Progenitor cell of endocrine pancreas (in vitro differentiated cells): ENCODE data around the gene BATF. TPM values are rescaled to one million over a fixed set of nuclear protein-coding genes. Genes with fewer than 3 reads are reported as not detected.

Source experiments
- DNase-seq: peaks from one replicate; pipeline ENCODE4 v3.0.0; 2021; ENCODE audit warnings: low spot score; ENCODE audit not compliant: unreplicated experiment
- H3K27ac Mint-ChIP-seq: 2 replicates; pipeline ENCODE4 v1.8.0; 2021; ENCODE audit warnings: mild to moderate bottlenecking, moderate library complexity, mixed read lengths
- H3K27me3 Mint-ChIP-seq: 2 replicates; pipeline ENCODE4 v1.8.0; 2021; ENCODE audit warnings: mixed read lengths
- H3K36me3 Mint-ChIP-seq: 2 replicates; pipeline ENCODE4 v1.8.0; 2022; ENCODE audit warnings: mixed read lengths; ENCODE audit not compliant: insufficient read depth
- H3K4me1 Mint-ChIP-seq: 2 replicates; pipeline ENCODE4 v1.8.0; 2021; ENCODE audit warnings: low read depth, mixed read lengths
- H3K4me3 Mint-ChIP-seq: 2 replicates; pipeline ENCODE4 v1.8.0; 2021; ENCODE audit warnings: low read depth, mild to moderate bottlenecking, moderate library complexity, mixed read lengths
- H3K9me3 Mint-ChIP-seq: 2 replicates; pipeline ENCODE4 v1.8.0; 2021; ENCODE audit warnings: low read depth, mixed read lengths
- total RNA-seq: library from RNA; stranded (reverse); gene quantifications from 2 replicates; pipeline ENCODE4 v1.2.1, GENCODE V29; 2021
- TF ChIP-seq, protein P1 (sequence below): fragments of 200-600 bp; sonication (generic); IDR thresholded peaks from one replicate; pipeline ENCODE4 v1.5.0; 2021; ENCODE audit warnings: antibody characterized with exemption, mild to moderate bottlenecking; ENCODE audit not compliant: unreplicated experiment

BATF gene
- total RNA-seq, 1 donor from 2014 or later, result not detected

DNA sequence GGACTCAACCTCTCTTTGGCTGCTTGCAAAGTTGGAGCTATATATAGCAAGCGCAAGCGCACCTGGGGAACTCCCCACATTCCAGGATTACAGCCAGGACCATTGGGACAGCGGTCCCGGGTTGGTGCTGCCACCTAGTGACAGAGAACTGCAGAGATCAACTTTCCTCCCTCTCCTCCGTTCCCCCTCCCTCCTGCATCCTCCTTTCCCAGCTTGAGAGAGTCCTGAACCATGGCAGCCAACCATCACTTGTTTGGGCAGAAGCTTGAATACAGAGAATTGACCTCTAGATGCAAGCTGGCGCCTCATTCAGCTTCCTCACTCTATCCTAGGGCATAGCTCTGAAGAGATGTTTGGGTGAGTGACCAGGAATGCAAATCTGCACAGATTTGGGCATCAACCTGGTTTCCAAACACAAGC is 38.8 kb downstream of the BATF start:
- TF ChIP-seq, protein P1, sequence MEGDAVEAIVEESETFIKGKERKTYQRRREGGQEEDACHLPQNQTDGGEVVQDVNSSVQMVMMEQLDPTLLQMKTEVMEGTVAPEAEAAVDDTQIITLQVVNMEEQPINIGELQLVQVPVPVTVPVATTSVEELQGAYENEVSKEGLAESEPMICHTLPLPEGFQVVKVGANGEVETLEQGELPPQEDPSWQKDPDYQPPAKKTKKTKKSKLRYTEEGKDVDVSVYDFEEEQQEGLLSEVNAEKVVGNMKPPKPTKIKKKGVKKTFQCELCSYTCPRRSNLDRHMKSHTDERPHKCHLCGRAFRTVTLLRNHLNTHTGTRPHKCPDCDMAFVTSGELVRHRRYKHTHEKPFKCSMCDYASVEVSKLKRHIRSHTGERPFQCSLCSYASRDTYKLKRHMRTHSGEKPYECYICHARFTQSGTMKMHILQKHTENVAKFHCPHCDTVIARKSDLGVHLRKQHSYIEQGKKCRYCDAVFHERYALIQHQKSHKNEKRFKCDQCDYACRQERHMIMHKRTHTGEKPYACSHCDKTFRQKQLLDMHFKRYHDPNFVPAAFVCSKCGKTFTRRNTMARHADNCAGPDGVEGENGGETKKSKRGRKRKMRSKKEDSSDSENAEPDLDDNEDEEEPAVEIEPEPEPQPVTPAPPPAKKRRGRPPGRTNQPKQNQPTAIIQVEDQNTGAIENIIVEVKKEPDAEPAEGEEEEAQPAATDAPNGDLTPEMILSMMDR, result peak; percentile 93
- H3K36me3 Mint-ChIP-seq, result no peaks in the 10 kb centered on the region
- no peak overlapping the region for H3K27ac Mint-ChIP-seq
- H3K4me1 Mint-ChIP-seq, result no peaks in the 10 kb centered on the region
- peak; percentile 73 for DNase-seq
- H3K4me3 Mint-ChIP-seq, result no peak overlapping the region
- H3K27me3 Mint-ChIP-seq, result peaks cover 10% of the 10 kb centered on the region
- peaks cover 3% of the 10 kb centered on the region for H3K9me3 Mint-ChIP-seq

DNA sequence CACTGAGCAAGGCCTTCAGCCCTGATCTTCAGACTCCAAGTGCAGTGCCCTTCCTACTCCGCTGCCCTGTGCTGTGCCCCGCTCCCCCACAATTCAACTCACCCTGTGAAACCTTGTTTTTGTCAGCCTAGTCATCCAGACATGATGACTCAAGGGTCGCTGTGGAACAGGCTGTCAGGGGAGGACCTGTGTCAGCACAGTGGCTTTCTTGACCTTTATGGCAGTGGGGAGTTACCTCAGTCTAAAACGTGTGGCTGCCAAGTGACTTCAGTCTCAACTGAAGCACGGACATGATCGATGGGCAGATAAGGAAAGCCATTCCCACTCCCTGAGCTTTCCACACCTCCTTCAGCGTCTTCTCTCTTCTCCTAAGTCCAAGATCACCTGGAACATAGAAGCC is 39.8 kb downstream of the BATF start:
- no peak overlapping the region for H3K27ac Mint-ChIP-seq
- H3K4me1 Mint-ChIP-seq, result no peaks in the 10 kb centered on the region
- peaks cover 18% of the 10 kb centered on the region for H3K27me3 Mint-ChIP-seq
- TF ChIP-seq, protein P1, result no peak
- no peaks in the 10 kb centered on the region for H3K36me3 Mint-ChIP-seq
- H3K4me3 Mint-ChIP-seq, result no peak overlapping the region
- DNase-seq, result no peak
- peaks cover 3% of the 10 kb centered on the region for H3K9me3 Mint-ChIP-seq

DNA sequence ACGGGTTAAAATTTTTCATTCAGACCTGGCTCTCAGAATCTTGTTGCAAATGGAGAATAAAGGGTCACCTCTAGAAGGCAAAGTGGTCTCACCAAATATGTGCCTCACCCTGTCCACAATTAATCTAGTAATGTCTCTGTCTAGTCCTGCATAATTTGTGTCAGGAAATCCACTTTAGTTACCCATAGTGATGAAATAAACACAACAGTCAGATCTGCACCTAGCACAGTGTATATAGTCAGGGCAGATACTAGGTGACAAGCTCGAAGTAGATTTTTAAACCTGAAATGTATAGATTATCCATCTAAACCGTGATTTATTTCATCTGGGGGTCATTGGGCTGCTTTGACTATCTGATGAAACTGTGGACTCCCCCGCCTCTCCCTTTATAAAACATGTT is 40.2 kb downstream of the BATF start:
- Mint-ChIP-seq H3K4me3 (no peak overlapping the region), H3K27me3 (peaks cover 18% of the 10 kb centered on the region), H3K36me3 (no peaks in the 10 kb centered on the region), H3K27ac (no peak overlapping the region), H3K9me3 (peaks cover 3% of the 10 kb centered on the region), H3K4me1 (no peaks in the 10 kb centered on the region)
- no peak for DNase-seq
- TF ChIP-seq, protein P1, result no peak

DNA sequence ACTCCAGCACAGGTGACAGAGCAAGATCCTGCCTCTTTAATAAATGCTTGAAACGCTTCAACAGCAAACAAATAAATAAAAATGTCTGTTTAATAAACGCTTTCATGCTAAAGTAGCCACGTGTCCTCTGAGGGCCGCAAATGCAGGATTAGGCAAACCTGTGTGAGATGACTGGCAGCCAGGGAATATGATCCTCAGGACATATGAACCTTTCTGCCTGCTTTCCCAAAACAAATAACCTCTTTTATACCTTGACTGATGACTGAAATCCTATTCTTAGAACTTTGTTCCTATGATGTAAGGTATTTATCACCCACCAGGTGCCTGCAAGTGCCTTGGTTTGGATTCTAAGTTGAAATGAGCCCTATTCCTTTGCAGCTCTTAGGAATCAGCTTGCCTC is 41.7 kb downstream of the BATF start:
- no peak overlapping the region for H3K4me3 Mint-ChIP-seq
- no peaks in the 10 kb centered on the region for H3K9me3 Mint-ChIP-seq
- DNase-seq, result no peak
- H3K27me3 Mint-ChIP-seq, result peaks cover 18% of the 10 kb centered on the region
- TF ChIP-seq, protein P1, result no peak
- H3K27ac Mint-ChIP-seq, result no peak overlapping the region
- H3K4me1 Mint-ChIP-seq, result no peaks in the 10 kb centered on the region
- no peaks in the 10 kb centered on the region for H3K36me3 Mint-ChIP-seq

DNA sequence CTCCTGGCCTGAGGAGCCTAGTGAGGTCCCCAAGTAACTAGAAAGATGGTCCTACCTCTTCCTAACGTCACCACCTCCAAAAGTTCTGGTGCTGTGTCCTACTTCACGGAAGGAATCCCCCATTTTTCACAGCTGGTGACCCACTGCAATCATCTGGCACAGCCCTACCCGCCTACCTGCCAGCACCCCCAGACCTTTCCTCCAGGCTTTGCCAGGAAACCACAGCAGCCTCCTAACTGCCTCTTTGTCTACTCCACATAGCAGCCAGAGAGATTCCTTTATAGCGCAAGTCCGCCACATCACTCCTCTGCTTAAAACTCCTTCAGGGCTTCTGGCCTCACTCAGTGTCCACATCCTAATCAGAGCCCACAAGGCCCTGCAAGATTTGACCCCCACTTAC is 42.8 kb downstream of the BATF start:
- Mint-ChIP-seq H3K36me3 (no peaks in the 10 kb centered on the region), H3K4me1 (no peaks in the 10 kb centered on the region), H3K4me3 (no peak overlapping the region), H3K27ac (no peak overlapping the region), H3K27me3 (peaks cover 25% of the 10 kb centered on the region), H3K9me3 (no peaks in the 10 kb centered on the region)
- no peak for DNase-seq
- TF ChIP-seq, protein P1, result no peak
